Measurements from ENCODE around the gene RRM2. TPM values are rescaled to one million over a fixed set of nuclear protein-coding genes. Genes with fewer than 3 reads are reported as not detected.

RRM2 gene
- 100 to 1,000 TPM; 444 to 468 TPM for total RNA-seq

GRCh38 chr2:10122500-10123280 lies at the start of gene RRM2:
RRM2 (plus strand) TSS chr2:10122739; CDS start chr2:10122799, 60 bp downstream.
- ChIA-PET POLR2A (interaction anchor here (0.7 kb wide), 1 partner anchor 10 kb away, joined by 3 read pairs; no protein-coding TSS in a partner anchor), CTCF (interaction anchor here (1.6 to 1.7 kb wide), 2 partner anchors 10 to 50 kb away, joined by 5 to 7 read pairs; no protein-coding TSS in a partner anchor)

- CTCF ChIA-PET, result interaction anchor here (1.1 to 13.2 kb wide), 6 partner anchors 11 to 363 kb away, joined by 3 to 129 read pairs (median 12); no protein-coding TSS in a partner anchor
- POLR2A ChIA-PET, result no interaction called here
Measured at GRCh38 chr2:10073706-10074105, 48.8 kb upstream of the RRM2 start.

GRCh38 chr2:10075101-10075500 lies 47.4 kb upstream of the RRM2 start:
- ChIA-PET CTCF (interaction anchor here (6.5 to 13.2 kb wide), 2 partner anchors 21 to 361 kb away, joined by 53 to 129 read pairs; no protein-coding TSS in a partner anchor), POLR2A (no interaction called here)

- POLR2A ChIA-PET, result no interaction called here
- CTCF ChIA-PET, result interaction anchor here (1.6 to 13.2 kb wide), 3 partner anchors 20 to 361 kb away, joined by 4 to 129 read pairs (median 53); no protein-coding TSS in a partner anchor
Measured at GRCh38 chr2:10075571-10076209, 46.8 kb upstream of the RRM2 start.

GRCh38 chr2:10076511-10076910 lies 46.0 kb upstream of the RRM2 start:
- POLR2A ChIA-PET, result no interaction called here
- CTCF ChIA-PET, result interaction anchor here (1.0 to 13.2 kb wide), 3 partner anchors 28 to 360 kb away, joined by 3 to 129 read pairs (median 4); no protein-coding TSS in a partner anchor

- POLR2A ChIA-PET, result no interaction called here
- CTCF ChIA-PET, result interaction anchor here (1.0 to 13.2 kb wide), 3 partner anchors 29 to 359 kb away, joined by 3 to 129 read pairs (median 4); no protein-coding TSS in a partner anchor
Measured at GRCh38 chr2:10076988-10077527, 45.5 kb upstream of the RRM2 start.

- CTCF ChIA-PET, result interaction anchor here (13.2 kb wide), 1 partner anchor 358 kb away, joined by 129 read pairs; no protein-coding TSS in a partner anchor
- POLR2A ChIA-PET, result no interaction called here
Measured at GRCh38 chr2:10078001-10078400, 44.5 kb upstream of the RRM2 start.

GRCh38 chr2:10078704-10079265 lies 43.8 kb upstream of the RRM2 start:
- ChIA-PET POLR2A (no interaction called here), CTCF (interaction anchor here (13.2 kb wide), 1 partner anchor 358 kb away, joined by 129 read pairs; no protein-coding TSS in a partner anchor)

- CTCF ChIA-PET, result interaction anchor here (13.2 kb wide), 1 partner anchor 357 kb away, joined by 129 read pairs; no protein-coding TSS in a partner anchor
- POLR2A ChIA-PET, result no interaction called here
Measured at GRCh38 chr2:10079266-10079869, 43.2 kb upstream of the RRM2 start.

- ChIA-PET CTCF (interaction anchor here (13.2 kb wide), 1 partner anchor 356 kb away, joined by 129 read pairs; no protein-coding TSS in a partner anchor), POLR2A (no interaction called here)
Measured at GRCh38 chr2:10079870-10080535, 42.5 kb upstream of the RRM2 start, which contains the start of gene CYS1. CYS1 (minus strand) TSS chr2:10080411; CDS start chr2:10080223, 188 bp downstream.

- POLR2A ChIA-PET, result no interaction called here
- CTCF ChIA-PET, result interaction anchor here (1.6 to 13.2 kb wide), 2 partner anchors 8 to 356 kb away, joined by 8 to 129 read pairs; no protein-coding TSS in a partner anchor
Measured at GRCh38 chr2:10080536-10081304, 41.8 kb upstream of the RRM2 start.

GRCh38 chr2:10083046-10083445 lies 39.5 kb upstream of the RRM2 start:
- ChIA-PET POLR2A (no interaction called here), CTCF (interaction anchor here (0.8 kb wide), 1 partner anchor 11 kb away, joined by 4 read pairs; no protein-coding TSS in a partner anchor)

- CTCF ChIA-PET, result no interaction called here
Measured at GRCh38 chr2:10083692-10084211, 38.8 kb upstream of the RRM2 start.

GRCh38 chr2:10084223-10084865 lies 38.2 kb upstream of the RRM2 start:
- CTCF ChIA-PET, result interaction anchor here (1.4 kb wide), 2 partner anchors 11 to 351 kb away, joined by 3 to 9 read pairs; no protein-coding TSS in a partner anchor
- POLR2A ChIA-PET, result no interaction called here

More at GRCh38 chr2:10083692-10084211, 38.8 kb upstream of the RRM2 start:
- POLR2A ChIA-PET, result no interaction called here

GRCh38 chr2:10085043-10085667 lies 37.4 kb upstream of the RRM2 start:
- POLR2A ChIA-PET, result no interaction called here
- CTCF ChIA-PET, result interaction anchor here (1.4 kb wide), 2 partner anchors 12 to 350 kb away, joined by 3 to 9 read pairs; no protein-coding TSS in a partner anchor

- ChIA-PET POLR2A (no interaction called here), CTCF (interaction anchor here (0.6 to 2.0 kb wide), 4 partner anchors 13 to 349 kb away, joined by 3 to 9 read pairs (median 5); no protein-coding TSS in a partner anchor)
Measured at GRCh38 chr2:10085668-10086059, 36.9 kb upstream of the RRM2 start.

Data from activated CD8-positive, alpha-beta memory T cell treated with anti-CD3 and anti-CD28 coated beads for 36 hours (primary cell).